ENCODE results near the gene KMO. TPM values are rescaled to one million over a fixed set of nuclear protein-coding genes. Genes with fewer than 3 reads are reported as not detected.

The KMO gene
- total and polyA plus RNA-seq, 2 of the 8 experiments (the other 6 are each of a cell fraction or from before 2014, with no cell fraction given): not detected

GRCh38 chr1:241591317-241591716, 59.1 kb downstream of the KMO start:
- Histone ChIP-seq H3K4me3 (ENCODE audit: extremely low read depth in 1 of 4, insufficient read depth in 2 of 4, low read depth in 3 of 4, low read length in 4 of 4) (no peak overlapping the region), H3K4ac (replicated peaks; ENCODE audit: insufficient read length, low read depth, low read length) (no peak overlapping the region), H3K23ac (ENCODE audit: insufficient read length) (no peak overlapping the region), H4K91ac (replicated peaks; ENCODE audit: insufficient read length, low read length) (no peak overlapping the region), H2BK20ac (ENCODE audit: low read length) (no peak overlapping the region), H3K79me1 (ENCODE audit: low read depth, low read length) (no peaks in the 10 kb centered on the region), H3K9me3 (ENCODE audit: insufficient read depth in 2 of 2, low read depth in 1 of 2, low read length in 1 of 2) (no peaks in the 10 kb centered on the region), H2BK12ac (ENCODE audit: low read depth, low read length) (no peak overlapping the region), H2AK5ac (ENCODE audit: low read depth, low read length) (no peak overlapping the region), H4K5ac (ENCODE audit: insufficient read length, low read depth, low read length) (no peak overlapping the region), H3K14ac (ENCODE audit: insufficient read length) (no peak overlapping the region), H2BK5ac (ENCODE audit: low read depth, low read length) (no peak overlapping the region), H4K8ac (ENCODE audit: extremely low read depth, insufficient read depth, low read length) (no peak overlapping the region), H4K20me1 (replicated peaks in 1 of 2; ENCODE audit: control insufficient read depth in 1 of 2, insufficient read depth in 2 of 2, low read length in 2 of 2) (no peaks in the 10 kb centered on the region), H2BK120ac (replicated peaks; ENCODE audit: low read depth, low read length) (no peak overlapping the region), H3K36me3 (ENCODE audit: control insufficient read depth in 2 of 4, insufficient read depth in 4 of 4, low read length in 3 of 4) (no peaks in the 10 kb centered on the region), H3K9ac (replicated peaks in 1 of 4; ENCODE audit: extremely low read depth in 1 of 4, low read depth in 3 of 4, low read length in 3 of 4) (no peak overlapping the region), H3K18ac (ENCODE audit: extremely low read depth, low read length) (no peak overlapping the region), H2BK15ac (ENCODE audit: low read length) (no peak overlapping the region), H3K27me3 (replicated peaks in 1 of 4; ENCODE audit: control insufficient read depth in 3 of 4, extremely low read depth in 1 of 4, insufficient read depth in 3 of 4, low read length in 3 of 4) (no peaks in the 10 kb centered on the region), H3K27ac (ENCODE audit: low read depth, low read length) (no peak overlapping the region), H3K4me2 (ENCODE audit: insufficient read depth in 1 of 2, low read depth in 2 of 2, low read length in 2 of 2) (no peak overlapping the region), H3K23me2 (ENCODE audit: low read depth, low read length) (no peaks in the 10 kb centered on the region), H3K79me2 (ENCODE audit: control insufficient read depth in 1 of 2, insufficient read depth in 2 of 2, low read length in 2 of 2) (no peaks in the 10 kb centered on the region), H3K4me1 (replicated peaks in 1 of 4; ENCODE audit: control insufficient read depth in 3 of 4, insufficient read depth in 4 of 4, low read length in 3 of 4) (no peaks in the 10 kb centered on the region), H3K56ac (replicated peaks; ENCODE audit: insufficient read length, low read depth, low read length) (no peak overlapping the region), H2AFZ (ENCODE audit: low read length) (no peak overlapping the region)
- FAIRE-seq: no peak
- CTCF ChIA-PET (ENCODE audit: partially characterized antibody): interaction anchor here (1.3 to 1.4 kb wide), 2 partner anchors 12 to 20 kb away, joined by 5 read pairs; no protein-coding TSS in a partner anchor
- DNase-seq (ENCODE audit: low read depth in 1 of 2, low spot score in 2 of 2): no peak
- POLR2A ChIA-PET (ENCODE audit: partially characterized antibody): no interaction called here
- TF ChIP-seq PHF8 (conservative IDR thresholded peaks at IDR 0.05; ENCODE audit: low read depth, low read length): no peak
- no peak for TF ChIP-seq SAP30 (IDR thresholded peaks at IDR 0.05; ENCODE audit: insufficient read depth, insufficient replicate concordance, low read length)
- no peak for TF ChIP-seq CBX8 (IDR thresholded peaks at IDR 0.05; ENCODE audit: borderline replicate concordance, low read depth, low read length)
- TF ChIP-seq FOSL1 (IDR thresholded peaks at IDR 0.05; ENCODE audit: insufficient read depth, low read depth, low read length): no peak
